GM12891 (cell line): Measurements from ENCODE around the gene MSI2.

Experiments
- DNase-seq: peaks from one replicate; pipeline ENCODE4 v3.0.0; 2011; ENCODE audit warnings: low spot score; ENCODE audit not compliant: insufficient read length
- FAIRE-seq: peaks from 2 replicates; lab custom pipeline; 2011; peaks lifted over from hg19 to GRCh38; lab: Jason Lieb, UNC
- PAX5 ChIP-seq: IDR thresholded peaks from 2 replicates; pipeline ENCODE4 v1.6.1; 2011; ENCODE audit warnings: low read length, moderate library complexity, mild to moderate bottlenecking; ENCODE audit not compliant: insufficient read depth, severe bottlenecking
- POLR2A ChIP-seq: IDR thresholded peaks from 2 replicates; pipeline ENCODE4 v1.6.1; 2011; ENCODE audit warnings: low read depth, low read length, control low read depth
- POLR2AphosphoS5 ChIP-seq: IDR thresholded peaks from 2 replicates; pipeline ENCODE4 v1.6.1; 2011; ENCODE audit warnings: low read depth, low read length, control low read depth
- POU2F2 ChIP-seq: IDR thresholded peaks from 2 replicates; pipeline ENCODE4 v1.6.1; 2011; ENCODE audit warnings: low read depth, mild to moderate bottlenecking, control low read depth, low read length, moderate library complexity
- SPI1 ChIP-seq: IDR thresholded peaks from 2 replicates; pipeline ENCODE4 v1.6.1; 2011; ENCODE audit warnings: low read depth, low read length, control low read depth
- TAF1 ChIP-seq: IDR thresholded peaks from 2 replicates; pipeline ENCODE4 v1.6.1; 2011; ENCODE audit warnings: low read depth, low read length, control low read depth

Gene MSI2

DNA sequence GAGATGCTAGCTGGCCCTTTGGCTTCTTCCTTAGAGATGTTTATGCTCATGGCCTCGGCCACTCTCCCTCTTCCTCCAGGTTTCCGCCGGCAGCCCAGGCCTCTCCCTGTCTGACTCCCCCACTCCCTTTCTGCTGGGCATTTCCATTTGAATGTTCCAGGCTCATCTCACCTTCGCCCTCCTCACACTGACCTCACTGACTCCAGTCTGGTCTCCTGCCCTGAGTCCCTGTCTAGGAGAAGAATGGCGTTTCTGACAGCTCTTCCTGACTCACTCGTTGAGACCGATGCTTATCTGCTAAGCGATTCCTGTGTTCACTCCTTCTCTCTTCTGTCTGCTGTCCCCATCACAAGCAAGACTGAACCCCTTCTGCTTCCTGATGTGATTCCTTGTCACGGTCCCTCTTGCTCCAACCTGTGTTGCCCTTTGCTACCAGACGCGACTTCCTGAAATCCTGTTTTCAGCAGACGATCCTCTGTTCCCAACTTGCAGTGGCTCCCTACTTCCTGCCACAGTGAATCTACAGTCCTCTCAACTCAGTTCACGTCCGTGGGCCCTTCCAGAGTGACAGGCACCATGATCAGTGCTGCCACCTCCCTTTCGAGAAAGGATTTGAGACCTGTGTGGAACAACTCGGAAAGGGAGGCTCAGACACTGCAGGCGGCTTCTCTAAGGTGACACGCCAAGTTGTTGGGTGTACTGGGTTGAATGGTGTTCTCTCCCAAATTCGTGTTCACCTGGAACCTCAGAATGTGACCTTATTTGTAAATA lies 176.4 kb downstream of the MSI2 start:
- FAIRE-seq (no peak), DNase-seq (no peak)
- TF ChIP-seq TAF1 (no peak), PAX5 (no peak), SPI1 (no peak), POU2F2 (no peak), POLR2AphosphoS5 (no peak), POLR2A (no peak)

DNA sequence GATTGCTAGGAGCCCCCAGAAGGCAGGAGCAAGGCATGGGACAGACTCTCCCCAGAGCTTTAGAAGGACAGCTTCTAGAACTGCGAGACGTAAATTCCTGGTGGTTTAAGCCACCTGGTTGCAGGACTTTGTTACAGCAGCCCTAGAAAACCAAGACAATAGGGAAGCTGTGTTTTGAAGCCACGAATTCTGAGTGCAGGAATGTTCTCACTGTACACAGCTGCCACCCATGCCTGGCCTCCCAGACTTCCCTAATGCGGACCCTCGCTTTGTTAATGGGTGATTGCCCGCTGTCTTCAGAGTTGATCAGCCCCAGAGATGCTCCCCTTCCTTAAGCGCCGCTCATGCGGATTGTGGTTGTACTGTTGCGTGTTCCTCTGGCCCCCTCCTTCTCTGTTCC lies 177.1 kb downstream of the MSI2 start:
- no peak for FAIRE-seq

GRCh38 chr17:57434361-57434760 lies 178.0 kb downstream of the MSI2 start:
- peak; percentile 5 for FAIRE-seq
- no peak for DNase-seq
- TF ChIP-seq POLR2A (no peak), SPI1 (no peak), POU2F2 (no peak), POLR2AphosphoS5 (no peak), TAF1 (no peak), PAX5 (no peak)

More for the DNA sequence above, 177.1 kb downstream of the MSI2 start:
- TF ChIP-seq POLR2A (no peak), SPI1 (no peak), TAF1 (no peak), POU2F2 (no peak), PAX5 (no peak), POLR2AphosphoS5 (no peak)
- no peak for DNase-seq

DNA sequence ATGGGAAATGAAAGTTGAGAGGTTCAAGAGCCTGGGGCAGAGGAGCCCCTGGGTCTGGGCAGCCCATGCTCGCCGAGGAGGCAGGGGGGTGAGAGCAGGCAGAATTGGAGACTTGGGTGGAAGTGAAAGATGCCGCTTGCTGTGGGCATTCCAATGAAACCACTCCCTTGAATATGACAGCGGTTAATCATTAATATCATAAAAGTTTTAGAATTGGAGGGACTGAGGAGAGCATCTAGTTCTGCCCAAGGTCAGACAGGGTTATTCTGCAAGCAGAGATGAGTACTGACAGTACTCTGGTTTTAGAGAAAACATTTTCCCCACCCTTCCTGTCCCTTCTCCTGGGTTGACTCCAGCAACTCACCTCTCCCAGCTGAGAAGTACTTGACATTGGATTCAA lies 180.2 kb downstream of the MSI2 start:
- FAIRE-seq: no peak
- TF ChIP-seq POLR2A: no peak
- TF ChIP-seq PAX5: no peak
- no peak for TF ChIP-seq POU2F2
- TF ChIP-seq TAF1: no peak
- no peak for TF ChIP-seq POLR2AphosphoS5
- TF ChIP-seq SPI1: no peak
- DNase-seq: no peak

DNA sequence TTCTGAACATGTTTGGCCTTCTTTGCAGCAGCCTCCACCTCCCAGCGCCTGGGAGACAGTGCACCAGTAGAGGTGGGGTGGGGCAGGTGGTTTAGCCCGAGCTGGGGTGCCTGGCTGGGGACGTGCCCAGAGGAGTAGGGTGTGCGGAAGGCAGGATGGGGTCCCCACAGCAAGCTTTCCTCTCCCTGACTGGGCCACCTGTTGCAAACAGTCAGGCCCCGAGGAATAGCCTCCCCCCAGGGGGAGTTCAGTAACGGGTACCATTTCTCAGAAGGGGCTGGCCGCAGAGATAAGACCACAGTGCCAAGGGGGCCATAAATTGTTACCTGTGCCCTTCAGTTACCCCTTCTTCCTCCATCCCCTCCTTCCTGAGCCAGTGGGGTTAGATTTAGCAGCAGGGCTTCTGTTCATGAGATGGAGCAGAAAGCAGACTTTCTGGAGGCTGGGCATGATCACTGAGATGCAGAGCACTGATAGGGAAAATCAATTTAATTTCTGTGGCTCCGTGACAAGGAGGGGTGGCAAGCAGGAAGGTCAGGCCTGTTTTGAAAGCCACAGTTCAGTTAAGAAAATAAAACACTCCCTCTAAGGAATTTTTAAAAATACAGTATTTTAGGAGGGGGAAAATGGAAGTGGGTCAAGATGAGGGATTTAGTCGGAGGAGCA lies 181.9 kb downstream of the MSI2 start:
- no peak for DNase-seq
- TF ChIP-seq POU2F2 (no peak), SPI1 (no peak), TAF1 (no peak), POLR2A (no peak), PAX5 (no peak), POLR2AphosphoS5 (no peak)
- FAIRE-seq: no peak

GRCh38 chr17:57439651-57440050 lies 183.3 kb downstream of the MSI2 start:
- DNase-seq: no peak
- FAIRE-seq: no peak
- no peak for TF ChIP-seq POLR2A
- TF ChIP-seq TAF1: no peak
- TF ChIP-seq POLR2AphosphoS5: no peak
- TF ChIP-seq SPI1: no peak
- no peak for TF ChIP-seq POU2F2
- no peak for TF ChIP-seq PAX5

DNA sequence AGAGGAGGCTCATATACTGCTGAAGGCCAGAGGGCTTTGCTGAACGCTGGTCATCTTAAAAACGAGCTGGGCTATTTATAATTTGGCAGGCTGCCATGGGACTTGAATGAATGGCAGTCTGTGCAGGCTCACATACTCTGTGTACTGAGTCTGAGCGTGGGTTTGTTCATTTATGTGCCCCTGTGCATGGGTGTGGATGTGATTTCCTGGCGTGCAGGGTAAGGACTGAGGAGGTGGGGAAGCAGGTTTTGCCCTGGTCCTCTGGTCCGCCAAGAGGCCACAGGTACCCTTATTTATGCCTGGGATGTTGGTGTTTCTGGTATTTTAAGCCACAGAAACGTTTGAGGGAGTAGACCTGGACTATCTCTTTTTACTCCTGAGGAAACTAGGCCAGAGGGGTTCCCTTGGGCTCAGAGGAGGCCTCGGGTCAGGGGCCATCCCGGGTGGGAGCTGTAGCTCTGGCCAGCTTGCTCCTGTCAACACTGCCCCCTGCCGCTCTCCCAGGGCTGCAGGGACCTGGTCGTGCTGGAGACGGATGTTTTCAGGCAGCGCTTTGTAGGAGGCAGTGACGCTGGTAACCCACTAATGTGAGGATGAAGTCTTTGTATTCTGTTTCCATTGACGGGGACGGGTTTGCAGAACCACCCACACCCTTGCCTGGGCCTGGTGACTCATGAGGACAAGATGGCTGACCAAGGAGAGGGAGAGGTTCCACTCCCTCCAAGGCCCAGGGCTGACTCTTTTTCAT lies 184.4 kb downstream of the MSI2 start:
- TF ChIP-seq POLR2AphosphoS5 (no peak), PAX5 (no peak), POLR2A (peak; percentile 68), POU2F2 (peak; percentile 77), SPI1 (no peak), TAF1 (0 out of 2 replicates have a peak, but pooled peaks have one; percentile 37)
- FAIRE-seq (peak; percentile 90), DNase-seq (peak; percentile 60)

DNA sequence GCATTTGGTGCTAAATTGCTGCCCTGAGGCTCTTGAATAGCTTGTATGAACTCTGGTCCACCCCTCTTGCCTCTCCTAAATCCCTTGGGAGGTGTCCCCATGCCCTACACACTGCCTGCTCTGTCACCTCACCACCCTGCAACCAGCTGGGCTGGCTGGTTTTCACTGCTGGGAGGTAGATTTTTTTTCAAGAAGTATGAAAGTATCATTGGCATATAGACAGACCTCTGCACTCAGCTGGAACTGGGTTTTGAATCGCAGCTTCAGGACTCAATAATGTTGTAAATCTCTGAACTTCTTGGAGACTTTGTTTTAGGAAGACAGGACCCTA lies 184.9 kb downstream of the MSI2 start:
- DNase-seq: no peak
- FAIRE-seq: no peak
- TF ChIP-seq TAF1 (no peak), PAX5 (no peak), POU2F2 (no peak), SPI1 (no peak), POLR2A (peak; percentile 5; the same call in 1 of the 2 replicates)

DNA sequence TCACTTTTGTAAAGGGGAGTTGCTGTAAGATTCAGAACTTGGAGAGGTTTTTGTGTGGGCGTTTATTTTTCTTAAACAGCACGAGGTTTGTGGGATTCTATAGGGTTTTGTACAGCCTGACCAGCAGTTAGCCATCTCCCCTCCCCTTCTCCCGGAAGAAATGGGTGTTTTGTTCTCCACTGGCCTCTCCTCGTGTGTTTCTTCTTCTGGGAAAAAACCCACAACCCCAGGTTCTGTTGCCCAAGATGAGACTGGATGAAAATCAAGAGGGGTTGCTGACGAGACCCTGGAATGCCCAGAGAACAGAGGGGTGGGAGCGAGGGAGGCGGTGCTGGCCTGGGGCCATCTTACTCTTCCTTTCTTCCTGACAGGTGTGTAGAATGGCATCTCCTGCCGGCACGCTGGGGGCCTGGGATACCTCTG lies 186.1 kb downstream of the MSI2 start:
- DNase-seq: no peak
- no peak for FAIRE-seq
- TF ChIP-seq POLR2AphosphoS5 (no peak), PAX5 (no peak)
